ENCODE results near the gene COL3A1.

COL3A1 gene

GRCh38 chr2:189016311-189016861, 42.2 kb downstream of the COL3A1 start:
- no peak for DNase-seq (ENCODE audit: low read depth)

DNA sequence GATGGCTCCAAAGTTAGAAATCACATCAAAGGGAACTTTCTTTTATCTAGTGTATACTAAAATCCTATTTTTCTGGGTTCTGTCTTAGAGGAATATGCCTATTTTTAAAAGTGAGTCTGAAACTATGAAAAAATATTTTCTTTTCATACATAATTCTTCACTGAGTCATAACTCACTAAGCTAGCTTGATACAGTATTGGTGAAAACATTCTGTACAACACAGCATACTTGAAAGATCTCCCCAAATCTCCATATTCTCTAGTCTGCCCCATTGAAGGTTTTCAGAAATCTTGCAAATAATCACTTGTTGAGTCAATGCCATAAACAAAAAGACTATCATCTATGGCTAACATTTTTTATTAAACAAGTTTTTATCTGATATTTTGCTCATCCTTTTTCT, 44.5 kb downstream of the COL3A1 start:
- no peak for DNase-seq (ENCODE audit: low read depth)

DNA sequence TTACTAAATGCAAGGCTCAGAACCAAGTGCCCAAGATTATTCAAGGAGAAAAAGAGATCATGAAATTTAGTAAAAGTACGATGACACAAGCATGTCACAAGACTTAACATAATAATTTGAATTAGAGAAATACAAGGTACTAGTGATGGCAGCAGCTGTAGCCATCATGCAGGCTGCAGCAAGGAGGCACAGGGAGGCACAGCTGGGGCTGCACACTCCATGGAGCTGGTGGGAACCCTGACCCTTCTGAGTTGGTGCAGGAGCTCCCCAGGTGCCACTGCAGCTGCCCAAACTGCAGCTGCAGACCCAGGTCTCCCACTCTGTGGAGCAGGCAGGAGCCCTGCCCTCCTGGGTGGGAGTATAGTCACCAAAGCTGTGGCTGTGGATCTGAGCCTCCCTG, 46.0 kb downstream of the COL3A1 start:
- no peak for DNase-seq (ENCODE audit: low read depth)

DNA sequence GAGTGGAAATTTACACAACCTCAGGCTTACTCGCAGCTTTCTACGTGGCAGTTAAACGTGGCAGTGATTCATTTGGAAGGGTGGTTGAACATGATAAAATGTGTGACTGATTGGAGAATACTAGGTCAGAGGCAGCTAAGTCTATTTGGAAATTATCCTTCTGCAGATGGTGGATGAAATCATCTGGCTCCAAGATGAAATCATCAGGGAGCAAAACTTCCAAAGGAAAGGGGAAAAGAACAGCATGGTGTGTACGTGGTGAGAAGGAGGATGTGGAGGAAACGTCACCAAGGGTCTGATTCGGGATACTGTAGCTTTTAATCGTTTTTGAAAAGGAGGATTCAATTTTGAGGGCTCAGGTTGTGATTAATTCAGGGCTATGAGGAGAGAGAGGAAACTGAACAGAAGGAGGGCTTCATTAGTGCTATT, 47.9 kb downstream of the COL3A1 start:
- DNase-seq (ENCODE audit: low read depth), result peak; percentile 87

DNA sequence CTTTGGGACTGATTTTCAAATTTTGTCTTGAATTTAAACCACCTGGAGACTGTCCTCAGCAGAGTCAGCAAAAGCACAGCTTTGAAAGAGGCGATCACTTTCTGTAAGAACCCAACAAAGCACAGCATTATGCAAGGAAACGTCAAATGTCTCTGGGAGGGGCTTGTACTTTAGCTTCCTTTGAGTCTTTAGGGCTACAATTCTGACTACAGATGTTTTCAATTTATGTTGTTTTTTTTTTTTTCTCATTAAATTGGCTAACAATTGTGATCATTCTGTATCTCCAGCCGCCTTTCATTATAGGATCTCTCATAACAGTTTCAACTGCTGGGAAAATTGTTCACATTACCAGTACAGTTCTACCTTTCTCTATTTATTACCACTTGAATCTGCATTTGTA, 48.3 kb downstream of the COL3A1 start:
- peak; percentile 51 for DNase-seq (ENCODE audit: low read depth)

DNA sequence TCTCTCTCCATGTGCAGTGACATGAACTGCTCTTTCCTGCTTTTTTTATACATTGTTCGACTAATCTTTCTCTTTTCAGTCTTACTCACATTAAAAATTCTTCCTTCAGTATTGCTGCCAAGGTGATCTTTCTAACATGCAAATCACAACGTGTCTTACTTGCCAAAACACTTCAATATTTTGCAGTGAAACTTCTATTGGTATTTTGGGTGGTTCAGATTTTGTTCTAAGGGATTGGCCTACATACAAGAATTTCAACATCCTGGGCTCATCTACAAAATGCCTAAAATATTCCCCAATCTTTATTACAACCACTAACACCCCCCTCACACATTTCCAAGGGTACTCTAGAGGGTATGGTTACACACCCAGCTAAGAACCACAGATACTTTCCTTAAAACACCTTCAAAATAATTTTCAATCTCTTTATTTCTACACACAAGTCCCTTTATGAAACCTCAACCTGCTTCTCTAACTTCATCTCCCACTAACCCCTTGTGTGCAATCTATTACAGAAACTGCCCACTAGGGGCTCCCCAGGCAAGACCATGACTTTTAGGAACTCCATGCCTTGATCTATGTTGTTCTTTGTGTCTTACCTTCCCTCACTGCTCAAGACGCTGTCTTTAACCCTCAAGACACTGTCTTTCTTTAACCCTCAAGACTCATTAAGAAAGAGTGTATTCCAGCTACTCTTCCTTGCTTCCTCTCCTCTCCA, 50.9 kb downstream of the COL3A1 start:
- no peak for DNase-seq (ENCODE audit: low read depth)

GRCh38 chr2:189037518-189037917, 63.3 kb downstream of the COL3A1 start:
- no peak for DNase-seq (ENCODE audit: low read depth)

DNA sequence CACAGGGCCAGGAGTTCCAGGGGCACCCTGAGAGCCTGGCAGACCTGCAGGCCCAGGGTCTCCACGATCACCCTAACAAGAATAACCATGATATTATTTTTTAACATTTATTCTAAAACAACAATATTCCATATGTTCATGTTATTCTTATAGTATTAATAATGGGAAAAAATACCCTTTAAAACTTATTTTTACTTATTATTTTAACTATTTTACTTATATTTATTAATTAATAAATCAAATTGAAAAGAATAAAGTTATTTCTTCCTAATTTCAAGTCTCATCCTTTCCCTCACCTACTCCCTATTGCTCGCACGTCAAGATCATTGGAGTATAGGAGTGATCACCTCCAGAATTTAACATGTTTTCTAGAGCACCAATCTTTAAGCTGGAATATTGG, 71.7 kb downstream of the COL3A1 start:
- DNase-seq (ENCODE audit: low read depth), result no peak

- no peak for DNase-seq (ENCODE audit: low read depth)
Measured at GRCh38 chr2:189046320-189046719, 72.1 kb downstream of the COL3A1 start.

DNA sequence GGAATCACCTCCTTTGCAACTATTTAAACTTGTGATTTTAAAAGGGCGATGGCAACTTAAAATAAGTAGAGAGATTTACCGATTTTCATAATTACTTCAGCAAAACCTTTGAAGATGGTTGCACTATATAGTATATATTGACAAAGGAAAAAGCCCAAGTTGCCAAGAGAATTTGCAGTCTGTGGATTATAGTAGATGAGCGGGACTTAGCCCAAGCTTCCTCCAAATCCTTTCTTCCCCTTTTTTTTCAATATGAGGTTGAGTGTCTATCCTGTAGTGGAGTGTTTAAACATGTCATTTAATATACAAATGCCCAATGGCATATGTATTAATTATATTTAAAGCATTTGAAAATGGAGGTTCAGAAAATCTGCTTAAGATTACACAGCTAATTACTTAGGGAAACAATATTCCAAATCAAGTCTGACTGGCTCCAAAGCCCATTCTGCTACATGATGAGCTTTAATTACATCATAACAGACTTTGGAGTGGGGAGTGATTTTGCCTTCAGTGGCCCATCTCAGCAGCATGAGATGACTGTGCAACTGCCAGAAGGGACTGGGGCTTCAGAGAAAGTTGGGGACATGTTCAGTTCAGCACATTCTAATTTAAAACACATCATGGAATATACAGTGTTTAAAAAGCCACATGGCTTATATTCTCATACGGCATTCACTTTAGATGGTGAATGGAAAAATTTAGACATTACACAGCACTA, 73.2 kb downstream of the COL3A1 start:
- DNase-seq (ENCODE audit: low read depth), result no peak

GRCh38 chr2:189048189-189048588, 74.0 kb downstream of the COL3A1 start:
- DNase-seq (ENCODE audit: low read depth), result no peak

DNA sequence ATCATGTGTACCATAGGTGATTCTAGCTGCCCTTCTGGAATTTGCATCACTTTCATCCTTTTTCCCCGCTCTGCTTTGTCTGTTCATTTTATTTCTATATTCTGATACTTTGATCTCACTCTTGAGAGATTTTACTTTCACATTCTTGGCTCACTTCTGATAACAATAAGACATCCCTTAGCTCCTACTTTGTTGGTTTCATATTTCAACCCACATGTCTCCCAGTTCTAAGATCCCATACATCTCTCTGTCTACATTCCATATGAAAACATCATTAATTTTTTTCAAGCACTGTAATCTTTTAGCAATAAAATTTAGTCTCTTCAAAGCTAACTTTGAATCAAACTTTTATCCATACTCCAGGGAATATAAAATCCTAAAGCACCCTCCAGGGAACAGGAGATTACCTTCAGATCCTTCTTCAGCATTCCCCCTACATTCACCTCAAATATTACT, 75.6 kb downstream of the COL3A1 start:
- no peak for DNase-seq (ENCODE audit: low read depth)

DNA sequence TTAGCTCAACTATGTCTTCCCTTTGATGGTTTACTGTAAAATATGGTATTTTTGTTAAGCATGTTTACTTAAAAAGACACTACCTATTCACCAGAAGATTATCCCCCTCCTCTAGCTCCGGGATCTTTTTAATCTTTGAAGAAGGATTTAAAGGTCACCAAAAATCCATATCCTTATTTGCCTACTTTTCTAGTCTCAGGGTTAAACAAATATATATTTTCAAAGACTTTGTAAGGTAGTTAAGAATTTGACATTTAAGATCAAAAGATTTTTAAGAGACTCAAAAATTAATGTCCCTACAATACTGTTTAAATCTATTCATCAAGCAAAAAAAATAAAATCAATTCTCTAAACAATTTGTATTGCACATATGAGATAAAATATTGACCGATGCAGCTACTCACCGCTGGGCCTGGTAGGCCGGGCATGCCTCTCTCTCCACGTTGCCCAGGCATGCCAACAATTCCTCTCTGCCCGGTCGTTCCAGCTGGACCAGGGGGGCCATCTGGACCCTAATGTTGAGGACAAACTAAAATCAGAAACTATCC, 76.1 kb downstream of the COL3A1 start:
- no peak for DNase-seq (ENCODE audit: low read depth)

- DNase-seq (ENCODE audit: low read depth), result no peak
Measured at GRCh38 chr2:189056200-189057106, 82.3 kb downstream of the COL3A1 start.

DNA sequence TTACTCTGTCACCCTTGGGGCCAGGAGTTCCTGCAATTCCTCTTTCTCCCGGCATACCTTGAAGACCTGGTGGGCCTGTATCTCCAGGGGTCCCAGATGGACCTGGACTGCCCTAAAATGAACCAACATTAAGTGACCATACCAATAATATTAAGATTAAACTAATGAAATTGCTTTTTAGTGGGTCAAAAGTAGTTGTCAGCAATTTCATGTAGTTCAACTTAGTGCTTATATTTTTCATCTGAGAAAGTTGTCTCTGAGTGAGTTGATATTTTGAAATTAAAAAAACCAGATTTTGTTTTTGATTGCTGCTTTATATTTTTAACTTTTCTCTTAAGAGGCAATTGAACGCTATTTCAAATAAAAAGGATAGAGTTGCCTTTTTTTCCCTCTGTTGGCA, 83.1 kb downstream of the COL3A1 start:
- no peak for DNase-seq (ENCODE audit: low read depth)

DNA sequence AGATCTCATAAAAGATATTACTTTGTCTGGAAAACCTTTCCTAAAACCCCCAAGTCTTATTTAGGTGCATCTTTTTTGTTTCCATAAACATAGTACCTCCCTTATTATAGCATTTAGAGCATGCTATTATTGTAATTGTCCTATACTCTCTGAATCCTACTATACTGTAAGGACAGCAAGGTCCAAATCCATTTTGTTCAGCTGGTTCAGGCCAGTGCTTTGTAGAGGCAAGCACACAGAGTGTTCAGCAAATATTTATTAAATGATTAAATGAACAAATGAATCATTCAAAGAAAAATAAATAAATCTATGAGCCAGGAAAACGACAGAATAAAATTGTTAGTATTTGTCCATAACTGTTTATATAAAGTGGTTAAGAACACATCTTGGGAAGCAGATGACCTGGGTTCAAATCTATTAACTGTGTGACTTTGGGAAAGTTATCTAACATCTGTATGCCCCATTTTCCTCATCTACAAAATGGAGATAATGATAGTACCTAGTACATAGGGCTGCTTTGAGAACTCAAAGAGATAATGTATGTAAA, 86.0 kb downstream of the COL3A1 start:
- DNase-seq (ENCODE audit: low read depth), result no peak
